Tibial nerve (tissue), 4 donors: Measurements from ENCODE around the gene THUMPD1. TPM values are rescaled to one million over a fixed set of nuclear protein-coding genes. Genes with fewer than 3 reads are reported as not detected.
"Not testable (repeated sequence)": the region's sequence is repeated elsewhere in the genome, so short reads cannot be mapped to it uniquely, and the experiment has no call there.

Experiments
- DNase-seq, 2 donors: peaks; one replicate each; pipeline ENCODE4 v3.0.0-alpha.2; 2019; ENCODE audit warnings: low spot score in 2 of 2
- H3K27ac ChIP-seq, 4 donors: fragments of 200-600 bp; sonication (generic) in 3 of 4; one replicate each; pipeline ENCODE4 v1.5.1; 2017 to 2019; ENCODE audit warnings: mild to moderate bottlenecking in 1 of 4
- H3K27me3 ChIP-seq, 2 donors: fragments of 200-600 bp; sonication (generic) in 1 of 2; one replicate each; pipeline versions ENCODE4 v1.5.1 to v1.6.0; 2017 to 2019
- H3K36me3 ChIP-seq, 3 donors: fragments of 200-600 bp; sonication (generic); one replicate each; pipeline ENCODE4 v1.5.1; 2018 to 2019
- H3K4me1 ChIP-seq, 4 donors: fragments of 200-600 bp; sonication (generic) in 3 of 4; one replicate each; pipeline ENCODE4 v1.5.1; 2017 to 2019
- H3K4me3 ChIP-seq, 4 donors: fragments of 200-600 bp; sonication (generic) in 3 of 4; one replicate each; pipeline ENCODE4 v1.5.1; 2017 to 2019; ENCODE audit warnings: mild to moderate bottlenecking in 1 of 4, moderate library complexity in 1 of 4
- H3K9me3 ChIP-seq, 4 donors: fragments of 200-600 bp; sonication (generic) in 3 of 4; one replicate each; pipeline ENCODE4 v1.5.1; 2017 to 2019
- EP300 ChIP-seq, 2 donors: sonication (generic); formaldehyde crosslinking; IDR thresholded peaks; one replicate each; pipeline ENCODE4 v1.6.1; 2017; ENCODE audit warnings: antibody characterized with exemption in 2 of 2, mild to moderate bottlenecking in 1 of 2
- POLR2A ChIP-seq, 2 donors: fragments of 450-650 bp; IDR thresholded peaks; one replicate each; pipeline ENCODE4 v1.6.1; 2017; ENCODE audit warnings: antibody characterized with exemption in 2 of 2, mild to moderate bottlenecking in 2 of 2, moderate library complexity in 2 of 2
- WGBS, 2 donors: methylation state at CpG; one replicate each; pipeline ENCODE4 v1.1.5; 2018; 5-methylcytosine and 5-hydroxymethylcytosine counted together
- total RNA-seq, 4 donors: library from RNA; depleted of rRNA; stranded (reverse); fragments of >200 nt; gene quantifications; one replicate each; pipeline ENCODE4 v1.1.0, GENCODE V29; 2016
- TF ChIP-seq, protein P1 (sequence below), 5 experiments: fragments of 200-600 bp in 3 of 5; fragments of 450-650 bp in 2 of 5; sonication (generic) in 3 of 5; IDR thresholded peaks; one replicate each; pipeline ENCODE4 v1.5.1; 2016 to 2019; ENCODE audit warnings: antibody characterized with exemption in 5 of 5, mild to moderate bottlenecking in 3 of 5, moderate library complexity in 2 of 5

Gene THUMPD1
- total RNA-seq, 4 donors from 2014 or later, result 33.6 to 58.4 (median 49.8) TPM

DNA sequence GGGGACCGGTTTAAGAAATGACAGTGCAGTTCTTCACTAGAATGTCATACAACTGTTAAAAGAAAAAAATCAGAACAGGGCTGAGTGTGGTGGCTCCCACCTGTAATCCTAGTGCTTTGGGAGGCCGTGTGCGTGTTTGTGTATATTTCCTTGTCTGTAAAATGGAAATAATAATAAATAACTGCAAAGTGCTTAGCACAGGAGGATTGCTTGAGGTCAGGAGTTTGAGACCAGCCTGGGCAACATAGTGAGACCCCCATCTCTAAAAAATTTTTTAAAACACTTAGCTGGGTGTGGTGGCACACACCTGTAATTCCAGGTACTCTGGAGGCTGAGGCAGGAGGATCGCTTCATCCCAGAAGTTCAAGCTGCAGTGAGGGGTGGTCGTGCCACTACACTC lies 24.7 kb upstream of the THUMPD1 start:
- Histone ChIP-seq H3K4me1 (peaks cover 0 to 4% (median 0%) of the 10 kb centered on the region in 4 donors), H3K36me3 (no peaks in the 10 kb centered on the region), H3K4me3 (no peak overlapping the region), H3K27ac (no peak overlapping the region), H3K9me3 (no peaks in the 10 kb centered on the region), H3K27me3 (no peaks in the 10 kb centered on the region)
- no peak for DNase-seq
- TF ChIP-seq, protein P1, sequence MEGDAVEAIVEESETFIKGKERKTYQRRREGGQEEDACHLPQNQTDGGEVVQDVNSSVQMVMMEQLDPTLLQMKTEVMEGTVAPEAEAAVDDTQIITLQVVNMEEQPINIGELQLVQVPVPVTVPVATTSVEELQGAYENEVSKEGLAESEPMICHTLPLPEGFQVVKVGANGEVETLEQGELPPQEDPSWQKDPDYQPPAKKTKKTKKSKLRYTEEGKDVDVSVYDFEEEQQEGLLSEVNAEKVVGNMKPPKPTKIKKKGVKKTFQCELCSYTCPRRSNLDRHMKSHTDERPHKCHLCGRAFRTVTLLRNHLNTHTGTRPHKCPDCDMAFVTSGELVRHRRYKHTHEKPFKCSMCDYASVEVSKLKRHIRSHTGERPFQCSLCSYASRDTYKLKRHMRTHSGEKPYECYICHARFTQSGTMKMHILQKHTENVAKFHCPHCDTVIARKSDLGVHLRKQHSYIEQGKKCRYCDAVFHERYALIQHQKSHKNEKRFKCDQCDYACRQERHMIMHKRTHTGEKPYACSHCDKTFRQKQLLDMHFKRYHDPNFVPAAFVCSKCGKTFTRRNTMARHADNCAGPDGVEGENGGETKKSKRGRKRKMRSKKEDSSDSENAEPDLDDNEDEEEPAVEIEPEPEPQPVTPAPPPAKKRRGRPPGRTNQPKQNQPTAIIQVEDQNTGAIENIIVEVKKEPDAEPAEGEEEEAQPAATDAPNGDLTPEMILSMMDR (IDR thresholded peaks at IDR 0.05), result no peak
- TF ChIP-seq POLR2A (IDR thresholded peaks at IDR 0.05) (no peak), EP300 (IDR thresholded peaks at IDR 0.05) (no peak)
- WGBS, 2 donors, result 93 to 95% methylated on average over 5 of the region's 5 CpGs

GRCh38 chr16:20765732-20766131 lies 24.1 kb upstream of the THUMPD1 start:
- Histone ChIP-seq H3K27ac (no peak overlapping the region), H3K4me3 (no peak overlapping the region), H3K9me3 (no peaks in the 10 kb centered on the region), H3K4me1 (peaks cover 0 to 4% (median 0%) of the 10 kb centered on the region in 4 donors), H3K27me3 (no peaks in the 10 kb centered on the region), H3K36me3 (no peaks in the 10 kb centered on the region)
- no peak for DNase-seq
- TF ChIP-seq, protein P1 (IDR thresholded peaks at IDR 0.05), result no peak
- TF ChIP-seq EP300 (IDR thresholded peaks at IDR 0.05), result no peak
- no peak for TF ChIP-seq POLR2A (IDR thresholded peaks at IDR 0.05)
- 85 to 93% methylated on average over 2 of the region's 2 CpGs for WGBS, 2 donors

DNA sequence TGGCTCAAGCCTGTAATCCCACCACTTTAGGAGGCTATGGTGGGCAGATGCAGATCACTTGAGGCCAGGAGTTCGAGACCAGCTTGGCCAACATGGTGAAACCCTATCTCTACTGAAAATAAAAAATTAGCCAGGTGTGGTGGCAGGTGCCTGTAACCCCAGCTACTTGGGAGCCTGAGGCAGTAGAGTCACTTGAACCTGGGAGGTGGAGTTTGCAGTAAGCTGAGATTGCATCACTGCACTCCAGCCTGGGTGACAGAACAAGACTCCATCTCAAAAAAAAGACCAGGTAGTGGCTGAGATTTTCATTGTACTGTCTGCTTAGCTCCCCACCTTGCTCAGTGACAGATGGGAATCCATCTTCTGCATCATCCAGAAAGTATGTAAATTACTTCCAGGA lies 22.8 kb upstream of the THUMPD1 start:
- H3K27me3 ChIP-seq, H3K27ac ChIP-seq, H3K4me3 ChIP-seq, DNase-seq, H3K9me3 ChIP-seq, H3K4me1 ChIP-seq, H3K36me3 ChIP-seq: not testable (repeated sequence)
- 79 to 86% methylated on average over 1 of the region's 1 CpG for WGBS, 2 donors

- peak within 1 kb of the TSS in 3 of 4 donors; percentile 40 to 72 (median 60) for H3K27ac ChIP-seq
- WGBS, 2 donors, result 22% methylated on average over 10 of the region's 10 CpGs
- peak in 1 of 2 donors; percentile 53 for DNase-seq
Observed at GRCh38 chr16:20763461-20764232, 22.0 kb upstream of the THUMPD1 start, which contains the start of gene ACSM3. TSS of gene ACSM3 (plus strand) at chr16:20764014. CDS start at chr16:20770035, 6,021 bp downstream.

DNA sequence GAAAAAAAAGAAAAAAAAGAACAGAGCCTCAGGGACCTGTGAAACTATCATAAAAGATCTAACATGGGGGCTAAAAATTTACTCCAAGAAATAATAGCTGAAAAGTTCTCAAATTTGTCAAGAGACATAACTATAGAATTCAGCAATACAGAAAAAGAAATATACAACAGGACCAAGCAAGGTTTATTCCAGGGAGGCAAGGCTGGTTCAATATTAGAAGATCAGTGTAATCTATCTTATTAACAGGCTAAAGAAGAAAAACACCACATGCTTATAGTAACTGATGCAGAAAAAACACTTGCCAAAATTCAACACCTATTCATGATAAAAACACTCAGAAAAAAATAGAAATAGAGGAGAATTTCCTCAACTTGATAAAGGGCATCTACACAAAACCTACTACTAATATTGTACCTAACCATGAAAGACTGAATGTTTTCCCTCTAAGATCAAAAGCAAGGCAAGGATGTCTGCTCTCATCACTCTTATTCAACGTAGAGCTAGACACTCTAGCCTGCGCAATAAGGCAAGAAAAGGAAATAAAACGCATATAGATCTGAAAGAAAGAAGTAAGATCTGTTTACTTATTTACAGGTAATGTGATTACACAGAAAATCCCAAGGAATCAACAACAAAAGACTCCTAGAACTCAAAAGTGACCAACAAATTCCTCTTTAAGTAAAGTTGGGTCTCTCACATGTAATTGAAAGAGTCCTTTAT lies 20.9 kb upstream of the THUMPD1 start:
- no peaks in the 10 kb centered on the region for H3K36me3 ChIP-seq
- 95 to 97% methylated on average over 3 of the region's 3 CpGs for WGBS, 2 donors
- no peaks in the 10 kb centered on the region for H3K9me3 ChIP-seq
- DNase-seq, result no peak
- no peaks in the 10 kb centered on the region for H3K27me3 ChIP-seq
- H3K27ac ChIP-seq, result no peak overlapping the region
- peaks cover 0 to 4% (median 0%) of the 10 kb centered on the region in 4 donors for H3K4me1 ChIP-seq
- TF ChIP-seq EP300 (IDR thresholded peaks at IDR 0.05) (no peak), POLR2A (IDR thresholded peaks at IDR 0.05) (no peak)
- TF ChIP-seq, protein P1 (IDR thresholded peaks at IDR 0.05), result no peak
- no peak overlapping the region for H3K4me3 ChIP-seq

More at GRCh38 chr16:20763461-20764232, 22.0 kb upstream of the THUMPD1 start, which contains the start of gene ACSM3:
- Histone ChIP-seq H3K36me3 (no peaks in the 10 kb centered on the region), H3K27me3 (no peaks in the 10 kb centered on the region), H3K9me3 (no peaks in the 10 kb centered on the region), H3K4me3 (peak within 1 kb of the TSS; percentile 17 to 44 (median 32)), H3K4me1 (peaks cover 0 to 4% (median 0%) of the 10 kb centered on the region in 4 donors)
- no peak for TF ChIP-seq POLR2A (IDR thresholded peaks at IDR 0.05)
- TF ChIP-seq, protein P1 (IDR thresholded peaks at IDR 0.05), result no peak
- no peak for TF ChIP-seq EP300 (IDR thresholded peaks at IDR 0.05)
